Type B pancreatic cell (in vitro differentiated cells): ENCODE data around the gene PPA1. TPM values are rescaled to one million over a fixed set of nuclear protein-coding genes. Genes with fewer than 3 reads are reported as not detected.

Experiments used
- DNase-seq: peaks from one replicate; pipeline ENCODE4 v3.0.0; 2021; ENCODE audit warnings: mixed read lengths; ENCODE audit not compliant: unreplicated experiment; ENCODE audit errors: extremely low spot score
- H3K27ac Mint-ChIP-seq: 2 replicates; pipeline ENCODE4 v1.8.0; 2021; ENCODE audit warnings: mild to moderate bottlenecking, mixed read lengths
- H3K27me3 Mint-ChIP-seq: 2 replicates; pipeline ENCODE4 v1.8.0; 2021; ENCODE audit warnings: mixed read lengths
- H3K36me3 Mint-ChIP-seq: 2 replicates; pipeline ENCODE4 v1.8.0; 2021; ENCODE audit warnings: mixed read lengths
- H3K4me1 Mint-ChIP-seq: one replicate; pipeline ENCODE4 v1.8.0; 2021; ENCODE audit warnings: mixed read lengths; ENCODE audit not compliant: unreplicated experiment
- H3K4me3 Mint-ChIP-seq: 2 replicates; pipeline ENCODE4 v1.8.0; 2021; ENCODE audit warnings: mild to moderate bottlenecking, mixed read lengths
- H3K9me3 Mint-ChIP-seq: 2 replicates; pipeline ENCODE4 v1.8.0; 2021; ENCODE audit warnings: mixed read lengths
- CTCF ChIP-seq: fragments of 200-600 bp; sonication (generic); conservative IDR thresholded peaks from 2 replicates; pipeline ENCODE4 v1.5.0; 2021; ENCODE audit warnings: antibody characterized with exemption, mild to moderate bottlenecking
- total RNA-seq: library from RNA; stranded (reverse); gene quantifications from 2 replicates; pipeline ENCODE4 v1.2.1, GENCODE V29; 2021; ENCODE audit warnings: low replicate concordance

PPA1 gene
- total RNA-seq, 1 donor from 2014 or later: 105 TPM

GRCh38 chr10:70234668-70235447 is 1.6 kb upstream of the PPA1 start:
- Mint-ChIP-seq H3K9me3 (no peaks in the 10 kb centered on the region), H3K27ac (no peak overlapping the region), H3K4me3 (peak overlapping the region; percentile 77), H3K27me3 (no peaks in the 10 kb centered on the region), H3K4me1 (peaks cover 16% of the 10 kb centered on the region), H3K36me3 (peaks cover 8% of the 10 kb centered on the region)
- DNase-seq: no peak
- no peak for TF ChIP-seq CTCF

- no peak for TF ChIP-seq CTCF
- DNase-seq: no peak
- Mint-ChIP-seq H3K4me3 (peak overlapping the region; percentile 98), H3K4me1 (peaks cover 16% of the 10 kb centered on the region), H3K36me3 (peaks cover 8% of the 10 kb centered on the region), H3K27ac (peak overlapping the region; percentile 92), H3K27me3 (no peaks in the 10 kb centered on the region), H3K9me3 (no peaks in the 10 kb centered on the region)
Observed at GRCh38 chr10:70233939-70234300, 691 bp upstream of the PPA1 start.

DNA sequence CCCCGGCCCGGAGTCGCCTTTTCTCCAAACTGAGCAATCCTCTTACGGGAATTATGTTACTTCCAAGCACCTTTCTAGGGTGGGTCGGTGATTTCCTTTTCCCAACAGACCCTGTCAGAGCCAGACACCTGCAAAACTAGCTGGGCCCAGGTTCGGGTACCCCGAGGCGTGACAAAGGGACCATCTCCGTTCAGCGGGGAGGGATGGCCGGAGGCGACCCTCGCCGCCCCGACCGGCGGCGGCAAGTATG is 445 bp downstream of the PPA1 start:
- H3K9me3 Mint-ChIP-seq: no peaks in the 10 kb centered on the region
- no peak for DNase-seq
- peaks cover 8% of the 10 kb centered on the region for H3K36me3 Mint-ChIP-seq
- peak overlapping the region; percentile 98 for H3K4me3 Mint-ChIP-seq
- H3K27me3 Mint-ChIP-seq: no peaks in the 10 kb centered on the region
- peak overlapping the region; percentile 97 for H3K27ac Mint-ChIP-seq
- TF ChIP-seq CTCF: no peak
- H3K4me1 Mint-ChIP-seq: peaks cover 16% of the 10 kb centered on the region

DNA sequence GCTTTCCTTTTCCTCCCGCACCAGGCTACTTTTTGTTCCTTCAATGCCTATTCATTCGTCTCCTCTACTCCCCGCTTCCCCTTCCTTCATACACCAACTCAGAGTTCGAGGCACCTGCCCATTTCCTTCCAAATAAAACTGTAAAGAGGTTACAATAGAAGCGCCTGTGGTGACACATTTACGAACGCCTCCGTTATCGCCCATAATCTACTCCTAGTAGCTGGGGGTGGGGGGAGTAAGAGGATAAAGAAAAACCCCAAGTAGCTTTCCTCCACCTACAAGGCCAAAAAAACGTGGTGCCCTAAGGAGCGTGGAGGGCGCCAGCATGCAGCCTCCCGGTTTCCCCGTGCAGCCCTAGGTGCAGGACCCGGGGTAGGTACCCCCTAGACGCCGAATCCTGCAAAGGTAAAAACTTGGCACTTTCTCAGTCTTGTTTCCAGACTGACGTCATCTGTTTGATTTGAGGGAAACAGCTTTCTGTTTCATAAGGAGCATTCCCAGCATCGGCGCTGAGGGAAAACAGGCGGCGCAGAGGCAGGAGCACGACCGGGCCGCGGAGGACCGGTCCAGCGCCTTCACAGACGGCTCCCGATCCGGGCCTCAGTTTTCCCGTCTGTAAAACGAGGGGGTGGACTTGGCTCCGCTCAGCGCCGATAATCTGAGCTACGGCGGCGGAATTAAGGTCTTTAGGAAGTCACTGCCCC is 922 bp downstream of the PPA1 start:
- H3K4me1 Mint-ChIP-seq: peaks cover 16% of the 10 kb centered on the region
- no peaks in the 10 kb centered on the region for H3K27me3 Mint-ChIP-seq
- DNase-seq: no peak
- H3K9me3 Mint-ChIP-seq: no peaks in the 10 kb centered on the region
- peaks cover 7% of the 10 kb centered on the region for H3K36me3 Mint-ChIP-seq
- H3K27ac Mint-ChIP-seq: peak overlapping the region; percentile 97
- no peak for TF ChIP-seq CTCF
- H3K4me3 Mint-ChIP-seq: peak overlapping the region; percentile 98

DNA sequence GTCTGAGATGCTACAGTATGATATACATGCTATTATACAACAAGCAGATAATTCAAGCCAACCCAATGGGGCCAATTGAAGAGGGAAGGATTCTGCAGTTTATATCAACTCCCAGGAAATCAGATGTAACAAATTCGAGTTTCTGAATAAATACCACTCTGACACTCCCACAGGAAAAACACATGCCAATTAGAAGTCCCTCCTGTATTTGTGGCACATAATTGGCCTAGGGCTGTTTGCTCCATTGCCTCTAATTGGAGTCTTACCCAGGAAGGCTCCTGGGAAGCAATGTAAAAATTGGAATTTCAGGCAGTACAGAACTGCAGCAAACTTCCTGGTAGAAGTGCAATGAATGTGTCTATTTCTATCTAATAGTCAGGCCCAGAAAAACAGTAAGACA is 4.7 kb downstream of the PPA1 start:
- DNase-seq: no peak
- H3K4me3 Mint-ChIP-seq: no peak overlapping the region
- peak overlapping the region; percentile 36 for H3K27ac Mint-ChIP-seq
- no peak for TF ChIP-seq CTCF
- peaks cover 7% of the 10 kb centered on the region for H3K36me3 Mint-ChIP-seq
- no peaks in the 10 kb centered on the region for H3K9me3 Mint-ChIP-seq
- H3K4me1 Mint-ChIP-seq: peaks cover 10% of the 10 kb centered on the region
- no peaks in the 10 kb centered on the region for H3K27me3 Mint-ChIP-seq
